CD14-positive monocyte (primary cell): ENCODE data around the gene CGB5. TPM values are rescaled to one million over a fixed set of nuclear protein-coding genes. Genes with fewer than 3 reads are reported as not detected.

ENCODE experiments used
- DNase-seq, 3 donors: peaks; one replicate each; pipeline ENCODE4 v3.0.0-alpha.2; 2011 to 2022
- H2AFZ ChIP-seq: 2 replicates; pipeline ENCODE4 v1.6.0; 2012; ENCODE audit warnings: mild to moderate bottlenecking, low read depth, low read length, inconsistent platforms; ENCODE audit not compliant: insufficient read depth, poor library complexity, severe bottlenecking
- H3K27ac ChIP-seq, 2 donors: 1 replicate in 1 of 2; 2 replicates in 1 of 2; pipeline ENCODE4 v1.5.1; 2012 to 2013; ENCODE audit warnings: low read length in 2 of 2, control low read depth in 1 of 2, inconsistent platforms in 1 of 2, low read depth in 1 of 2, mild to moderate bottlenecking in 1 of 2
- H3K27me3 ChIP-seq, 2 donors: one replicate each; pipeline versions ENCODE4 v1.6.0 to v1.6.1; 2011 to 2013; ENCODE audit warnings: low read length in 2 of 2; ENCODE audit not compliant: control insufficient read depth in 2 of 2, insufficient read depth in 2 of 2
- H3K36me3 ChIP-seq, 2 donors: replicated peaks in 1 of 2; 1 replicate in 1 of 2; 2 replicates in 1 of 2; pipeline versions ENCODE4 v1.5.1 to v1.6.1; 2012 to 2013; ENCODE audit warnings: low read length in 2 of 2, control low read depth in 1 of 2, inconsistent platforms in 1 of 2, mild to moderate bottlenecking in 1 of 2; ENCODE audit not compliant: insufficient read depth in 2 of 2, control insufficient read depth in 1 of 2
- H3K4me1 ChIP-seq, 2 donors: 1 replicate in 1 of 2; 2 replicates in 1 of 2; pipeline versions ENCODE4 v1.5.1 to v1.6.1; 2012 to 2013; ENCODE audit warnings: low read length in 2 of 2, control low read depth in 1 of 2, inconsistent platforms in 1 of 2, mild to moderate bottlenecking in 1 of 2, moderate library complexity in 1 of 2; ENCODE audit not compliant: insufficient read depth in 2 of 2, control insufficient read depth in 1 of 2
- H3K4me2 ChIP-seq: replicated peaks from 2 replicates; pipeline ENCODE3; 2012; ENCODE audit warnings: low read length, moderate library complexity, mild to moderate bottlenecking; ENCODE audit not compliant: poor library complexity, severe bottlenecking; ENCODE audit errors: extremely low read depth
- H3K4me3 ChIP-seq, 3 experiments: fragments of 200-600 bp in 1 of 3; sonication (generic) in 1 of 3; replicated peaks in 1 of 3; 1 replicate in 2 of 3; 2 replicates in 1 of 3; pipeline ENCODE4 v1.5.1; 2011 to 2013; ENCODE audit warnings: low read length in 3 of 3, mild to moderate bottlenecking in 3 of 3, control low read depth in 2 of 3, low read depth in 2 of 3, inconsistent platforms in 1 of 3, moderate library complexity in 1 of 3
- H3K79me2 ChIP-seq: 2 replicates; pipeline ENCODE4 v1.6.0; 2012; ENCODE audit warnings: mild to moderate bottlenecking, control low read depth, inconsistent platforms, low read length, moderate library complexity; ENCODE audit not compliant: insufficient read depth
- H3K9ac ChIP-seq: 2 replicates; pipeline ENCODE4 v1.6.0; 2017; ENCODE audit warnings: low read length, mild to moderate bottlenecking; ENCODE audit not compliant: insufficient read depth, poor library complexity, severe bottlenecking
- H3K9me3 ChIP-seq, 2 donors: replicated peaks in 1 of 2; 1 replicate in 1 of 2; 2 replicates in 1 of 2; pipeline versions ENCODE4 v1.5.1 to v1.6.1; 2012 to 2013; ENCODE audit warnings: low read length in 2 of 2, control low read depth in 1 of 2; ENCODE audit not compliant: control insufficient read depth in 1 of 2, insufficient read depth in 1 of 2
- H4K20me1 ChIP-seq: 2 replicates; pipeline ENCODE4 v1.6.0; 2012; ENCODE audit warnings: mild to moderate bottlenecking, low read length, control low read depth, moderate library complexity; ENCODE audit not compliant: insufficient read depth
- H3K27ac Mint-ChIP-seq, 7 donors: one replicate each; pipeline ENCODE4 v1.8.0; 2020; ENCODE audit warnings: mild to moderate bottlenecking in 7 of 7, mixed read lengths in 7 of 7, moderate library complexity in 6 of 7, inconsistent platforms in 2 of 7
- H3K27me3 Mint-ChIP-seq, 3 donors: one replicate each; pipeline ENCODE4 v1.8.0; 2021 to 2022; ENCODE audit warnings: low read depth in 3 of 3, mild to moderate bottlenecking in 3 of 3, mixed read lengths in 3 of 3, moderate library complexity in 3 of 3, inconsistent platforms in 1 of 3
- H3K36me3 Mint-ChIP-seq, 2 donors: one replicate each; pipeline ENCODE4 v1.8.0; 2020; ENCODE audit warnings: mixed read lengths in 2 of 2, inconsistent platforms in 1 of 2, mild to moderate bottlenecking in 1 of 2
- H3K4me1 Mint-ChIP-seq: one replicate; pipeline ENCODE4 v1.8.0; 2020; ENCODE audit warnings: mild to moderate bottlenecking, mixed read lengths
- H3K4me3 Mint-ChIP-seq, 2 donors: one replicate each; pipeline ENCODE4 v1.8.0; 2020; ENCODE audit warnings: mild to moderate bottlenecking in 2 of 2, mixed read lengths in 2 of 2, moderate library complexity in 1 of 2
- H3K9me3 Mint-ChIP-seq, 7 donors: one replicate each; pipeline ENCODE4 v1.8.0; 2020 to 2022; ENCODE audit warnings: mixed read lengths in 7 of 7, mild to moderate bottlenecking in 6 of 7, moderate library complexity in 6 of 7, inconsistent platforms in 2 of 7
- CTCF ChIP-seq: fragments of 200-600 bp; IDR thresholded peaks from one replicate; pipeline ENCODE4 v1.8.0; 2022; ENCODE audit warnings: antibody characterized with exemption, mild to moderate bottlenecking
- WGBS: methylation state at CpG from one replicate; pipeline ENCODE4 v1.1.5; 2013; ENCODE audit warnings: missing lambda C conversion rate; ENCODE audit not compliant: insufficient coverage; 5-methylcytosine and 5-hydroxymethylcytosine counted together
- intact Hi-C, 2 donors: fragments of 100-400 bp; cut with micrococcal nuclease; formaldehyde crosslinking; loops; one replicate each; pipeline versions ENCODE4 v1.15.0 to v1.15.1; 2023
- polyA plus RNA-seq, 3 donors: library from polyadenylated mRNA; depleted of rRNA in 1 of 3; unstranded in 2 of 3; stranded (reverse) in 1 of 3; fragments of 300-500 nt in 2 of 3; fragments of >200 nt in 1 of 3; fragmentation: Illumina TruSeq in 2 of 3; gene quantifications; 1 replicate in 2 of 3; 2 replicates in 1 of 3; pipeline ENCODE4 v1.2.3, GENCODE V29; 2012 to 2021

The CGB5 gene
- polyA plus RNA-seq, 3 donors: not detected

DNA sequence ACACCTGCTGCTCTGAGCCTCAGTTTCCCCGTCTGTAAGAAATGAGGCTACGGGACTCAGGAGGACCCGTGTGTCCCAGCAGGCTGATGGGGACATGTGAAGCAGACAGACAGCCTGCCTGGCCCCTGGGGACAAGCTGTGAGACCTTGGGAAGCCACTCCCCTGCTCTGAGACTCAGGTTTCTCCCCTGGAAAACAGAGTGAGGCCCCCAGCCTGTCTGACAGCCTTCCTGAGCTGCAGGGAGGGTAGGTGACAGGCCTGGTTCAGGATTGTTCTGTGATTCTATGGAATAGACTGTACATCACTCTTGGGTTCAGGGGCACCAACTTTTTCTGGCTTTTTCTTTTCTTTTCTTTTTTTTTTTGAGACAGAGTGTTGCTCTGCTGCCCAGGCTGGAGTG, 23.9 kb downstream of the CGB5 start:
- Mint-ChIP-seq H3K4me3 (no peak overlapping the region), H3K27me3 (peaks cover 80 to 92% (median 84%) of the 10 kb centered on the region in 3 donors), H3K9me3 (peaks cover 0 to 24% (median 9%) of the 10 kb centered on the region in 7 donors), H3K27ac (no peak overlapping the region), H3K4me1 (no peaks in the 10 kb centered on the region), H3K36me3 (no peaks in the 10 kb centered on the region)
- H3K9me3 ChIP-seq: peaks cover 0 to 7% of the 10 kb centered on the region in 2 donors
- WGBS: 78% methylated on average over 3 of the region's 3 CpGs
- no peaks in the 10 kb centered on the region for H3K36me3 ChIP-seq
- no peak overlapping the region for H3K4me3 ChIP-seq
- peaks cover 27 to 86% of the 10 kb centered on the region in 2 donors for H3K27me3 ChIP-seq
- H3K4me2 ChIP-seq: no peak overlapping the region
- no peaks in the 10 kb centered on the region for H3K4me1 ChIP-seq
- no peak for TF ChIP-seq CTCF
- no peaks in the 10 kb centered on the region for H3K79me2 ChIP-seq
- H3K27ac ChIP-seq: no peak overlapping the region
- no peak overlapping the region for H3K9ac ChIP-seq
- no peaks in the 10 kb centered on the region for H4K20me1 ChIP-seq
- no peak overlapping the region for H2AFZ ChIP-seq
- intact Hi-C loops: no loop called here
- DNase-seq: no peak

DNA sequence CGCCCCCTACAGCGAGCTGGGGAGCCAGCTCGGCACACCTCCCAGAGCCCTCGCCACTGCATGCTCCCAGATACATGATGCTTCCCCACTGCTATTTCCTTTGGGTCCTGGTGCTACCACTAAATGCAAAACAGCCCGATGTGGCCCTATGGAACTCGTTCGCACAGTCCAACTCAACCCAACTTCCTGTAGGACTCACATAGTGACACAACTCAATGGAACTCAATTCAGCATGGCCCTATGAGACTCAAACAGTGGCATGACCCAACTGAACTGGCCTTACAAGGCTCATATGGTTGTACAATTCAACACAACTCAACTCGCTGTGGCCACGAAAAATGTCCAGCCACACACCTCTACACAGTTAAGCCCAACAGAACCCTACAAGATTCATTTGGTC, 25.4 kb downstream of the CGB5 start:
- no peak overlapping the region for H3K27ac ChIP-seq
- H3K27ac Mint-ChIP-seq: no peak overlapping the region
- H3K4me3 ChIP-seq: no peak overlapping the region
- TF ChIP-seq CTCF: no peak
- H3K4me3 Mint-ChIP-seq: no peak overlapping the region
- peaks cover 10% of the 10 kb centered on the region for H3K4me1 Mint-ChIP-seq
- no peaks in the 10 kb centered on the region for H3K79me2 ChIP-seq
- intact Hi-C loops: no loop called here
- H3K36me3 Mint-ChIP-seq: peaks cover 3 to 8% of the 10 kb centered on the region in 2 donors
- DNase-seq: no peak
- H3K27me3 Mint-ChIP-seq: peaks cover 81 to 92% (median 84%) of the 10 kb centered on the region in 3 donors
- H3K9me3 Mint-ChIP-seq: peaks cover 0 to 36% (median 17%) of the 10 kb centered on the region in 7 donors
- H3K4me1 ChIP-seq: no peaks in the 10 kb centered on the region
- no peak overlapping the region for H2AFZ ChIP-seq
- H3K4me2 ChIP-seq: no peak overlapping the region
- no peaks in the 10 kb centered on the region for H3K36me3 ChIP-seq
- H3K27me3 ChIP-seq: peaks cover 36 to 88% of the 10 kb centered on the region in 2 donors
- H3K9ac ChIP-seq: no peak overlapping the region
- H4K20me1 ChIP-seq: no peaks in the 10 kb centered on the region
- H3K9me3 ChIP-seq: peaks cover 0 to 7% of the 10 kb centered on the region in 2 donors
- WGBS: 91% methylated on average over 9 of the region's 9 CpGs
